Measurements from ENCODE around the gene DNAH8.

DNA sequence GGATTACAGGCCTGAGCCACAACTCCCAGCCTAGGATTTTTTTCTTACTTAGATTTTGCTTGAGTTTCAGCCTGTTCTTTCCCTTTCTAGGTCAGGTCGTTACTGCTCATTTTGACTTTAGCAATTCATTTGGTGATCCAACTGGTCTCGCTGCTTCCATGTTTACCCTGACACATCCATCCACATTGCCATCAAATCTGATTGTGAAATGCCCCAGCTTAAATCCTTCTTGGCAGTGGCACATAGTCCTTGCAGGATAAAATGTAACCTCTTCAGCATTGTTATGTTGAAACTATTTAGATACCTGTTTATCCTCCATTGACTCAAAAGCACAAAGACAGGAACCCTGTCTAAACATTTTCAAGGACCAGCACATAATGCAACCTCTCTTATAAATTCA, 77.2 kb downstream of the DNAH8 start:
- TF ChIP-seq POLR2A (IDR thresholded peaks at IDR 0.05; ENCODE audit: low read length) (no peak), GATA1 (IDR thresholded peaks at IDR 0.05; ENCODE audit: low read depth, low read length) (no peak)
